Measurements from ENCODE around the gene CDH8.

Gene CDH8

DNA sequence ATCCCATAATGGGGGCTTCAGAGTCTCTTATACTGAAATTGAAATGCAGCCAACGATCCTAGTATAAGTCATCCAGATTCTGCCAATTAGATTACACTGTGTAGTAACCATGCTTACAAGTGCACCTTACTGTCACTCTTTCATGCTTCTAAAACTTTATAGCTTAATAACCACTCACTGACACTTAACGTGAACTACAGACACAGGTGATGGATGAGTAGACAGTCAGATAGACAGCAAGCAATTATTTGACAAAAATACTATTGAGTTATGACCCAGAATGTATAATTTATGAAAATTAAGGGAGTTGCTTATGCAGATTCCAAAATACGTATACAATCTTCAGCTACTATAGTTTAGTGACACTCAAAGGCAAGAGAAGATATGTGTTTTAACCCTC lies 6.3 kb downstream of the CDH8 start:
- no peak for TF ChIP-seq CTCF (IDR thresholded peaks at IDR 0.05)

DNA sequence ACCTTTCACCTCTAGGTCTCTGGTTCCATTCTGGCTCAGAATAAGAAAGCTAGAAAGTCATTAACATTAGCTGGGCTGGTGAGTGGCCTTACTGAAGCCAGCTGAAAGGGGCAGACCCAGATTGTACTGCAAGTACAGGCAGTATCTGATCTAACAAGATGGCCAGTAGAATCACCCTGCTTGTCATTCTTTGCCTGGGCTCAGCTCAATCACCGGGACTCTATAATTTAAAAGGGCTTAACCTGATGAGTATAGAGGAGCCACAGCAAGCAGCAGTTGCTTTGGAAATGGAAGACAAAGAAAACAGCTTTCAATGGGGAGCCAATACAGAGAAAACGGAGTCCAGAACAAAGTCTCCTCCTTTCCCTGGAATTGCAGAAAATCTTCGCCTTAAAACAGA lies 13.6 kb downstream of the CDH8 start:
- no peak for TF ChIP-seq CTCF (IDR thresholded peaks at IDR 0.05)

- no peak for TF ChIP-seq CTCF (IDR thresholded peaks at IDR 0.05)
These were observed 15.1 kb downstream of the CDH8 start for GRCh38 chr16:62021161-62021581.

GRCh38 chr16:62020681-62021080 lies 15.6 kb downstream of the CDH8 start:
- no peak for TF ChIP-seq CTCF (IDR thresholded peaks at IDR 0.05)

- no peak for TF ChIP-seq CTCF (IDR thresholded peaks at IDR 0.05)
These were observed 16.4 kb downstream of the CDH8 start for GRCh38 chr16:62019851-62020250.

GRCh38 chr16:62018301-62019060 lies 17.8 kb downstream of the CDH8 start:
- TF ChIP-seq CTCF (IDR thresholded peaks at IDR 0.05) = no peak

DNA sequence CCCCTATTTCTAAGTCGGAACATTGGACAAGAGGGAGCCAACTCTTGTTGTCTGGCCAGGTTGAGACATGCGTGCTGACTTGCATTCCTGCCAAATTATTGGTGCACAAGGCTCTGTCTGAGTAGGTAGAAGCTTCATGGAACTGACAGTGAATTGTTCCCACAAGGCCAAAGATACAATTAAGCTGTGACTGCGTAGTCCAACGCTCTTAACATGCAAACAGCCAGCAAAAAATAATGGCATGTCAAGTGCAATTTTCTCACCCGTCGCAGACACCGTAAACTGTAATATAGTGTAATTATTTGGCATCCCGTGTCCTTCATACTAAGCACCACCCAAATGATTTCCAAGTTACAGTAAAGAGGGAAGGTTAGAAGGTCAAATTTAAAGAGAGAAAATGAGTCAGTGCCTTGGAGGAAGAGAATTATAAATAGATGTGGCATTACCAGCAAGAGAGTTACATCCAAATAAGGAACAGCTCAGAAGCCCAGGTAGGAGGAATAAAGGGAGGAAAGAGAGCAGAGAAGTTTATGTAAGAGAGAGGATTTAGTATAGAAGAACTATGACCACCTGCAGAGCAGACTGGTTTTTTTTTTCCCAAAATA lies 21.8 kb downstream of the CDH8 start:
- TF ChIP-seq CTCF (IDR thresholded peaks at IDR 0.05) = no peak
